Adrenal gland (tissue), 5 donors: Measurements from ENCODE around the gene ISLR.

Source experiments
- POLR2A ChIP-seq, 2 donors: fragments of 450-650 bp; IDR thresholded peaks; one replicate each; pipeline ENCODE4 v1.6.1; 2017; ENCODE audit warnings: antibody characterized with exemption in 2 of 2, mild to moderate bottlenecking in 2 of 2, moderate library complexity in 1 of 2
- TF ChIP-seq, protein P1 (sequence below), 6 experiments: fragments of 450-650 bp in 4 of 6; fragments of 200-600 bp in 2 of 6; sonication (generic) in 1 of 6; IDR thresholded peaks; 1 replicate in 5 of 6; 2 replicates in 1 of 6; pipeline versions ENCODE4 v1.5.1 to v1.8.0; 2016 to 2021; ENCODE audit warnings: antibody characterized with exemption in 6 of 6, mild to moderate bottlenecking in 2 of 6, moderate library complexity in 1 of 6
- donor health status: DM: no; HTN: no; CAD: no.

DNA sequence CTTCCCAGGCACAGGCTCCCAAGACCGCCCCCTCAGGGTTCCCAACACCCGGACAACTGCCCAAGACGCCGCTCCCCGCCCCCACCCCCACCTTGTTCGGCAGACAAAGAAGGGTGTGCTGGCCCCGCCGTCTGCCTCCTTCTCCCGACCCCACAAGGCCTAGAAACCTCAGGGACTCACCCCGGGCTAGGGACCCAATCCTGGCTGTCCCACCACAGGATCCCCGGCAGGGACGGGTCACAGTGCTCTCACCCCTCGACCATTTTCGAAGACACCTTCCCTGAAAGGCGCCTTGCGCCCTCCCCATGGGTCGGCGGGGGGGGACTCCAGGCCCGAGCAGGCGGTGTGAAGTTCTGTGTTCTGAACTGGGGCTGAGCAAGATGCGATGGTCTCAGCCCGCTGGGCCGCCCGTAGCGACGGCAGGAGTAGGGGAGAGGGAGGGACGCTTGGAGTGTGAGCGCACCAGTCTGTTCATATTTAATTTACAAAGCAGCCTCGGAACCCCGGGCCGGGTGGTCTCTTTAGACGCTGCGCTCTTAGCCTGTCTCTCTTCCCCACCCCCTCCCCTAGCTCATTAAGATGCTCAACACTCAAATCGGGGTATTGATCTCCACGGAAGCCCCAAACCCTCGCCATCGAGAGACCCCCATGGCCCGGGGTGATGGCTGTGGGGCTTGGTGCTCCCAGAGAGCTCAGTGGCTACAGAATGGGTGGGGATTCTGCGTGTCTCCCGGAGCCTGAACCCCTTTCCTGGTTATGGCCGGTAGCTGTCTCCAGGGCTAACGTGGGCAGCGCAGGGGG, 44.5 kb upstream of the ISLR start:
- TF ChIP-seq POLR2A (IDR thresholded peaks at IDR 0.05): no peak
- TF ChIP-seq, protein P1, sequence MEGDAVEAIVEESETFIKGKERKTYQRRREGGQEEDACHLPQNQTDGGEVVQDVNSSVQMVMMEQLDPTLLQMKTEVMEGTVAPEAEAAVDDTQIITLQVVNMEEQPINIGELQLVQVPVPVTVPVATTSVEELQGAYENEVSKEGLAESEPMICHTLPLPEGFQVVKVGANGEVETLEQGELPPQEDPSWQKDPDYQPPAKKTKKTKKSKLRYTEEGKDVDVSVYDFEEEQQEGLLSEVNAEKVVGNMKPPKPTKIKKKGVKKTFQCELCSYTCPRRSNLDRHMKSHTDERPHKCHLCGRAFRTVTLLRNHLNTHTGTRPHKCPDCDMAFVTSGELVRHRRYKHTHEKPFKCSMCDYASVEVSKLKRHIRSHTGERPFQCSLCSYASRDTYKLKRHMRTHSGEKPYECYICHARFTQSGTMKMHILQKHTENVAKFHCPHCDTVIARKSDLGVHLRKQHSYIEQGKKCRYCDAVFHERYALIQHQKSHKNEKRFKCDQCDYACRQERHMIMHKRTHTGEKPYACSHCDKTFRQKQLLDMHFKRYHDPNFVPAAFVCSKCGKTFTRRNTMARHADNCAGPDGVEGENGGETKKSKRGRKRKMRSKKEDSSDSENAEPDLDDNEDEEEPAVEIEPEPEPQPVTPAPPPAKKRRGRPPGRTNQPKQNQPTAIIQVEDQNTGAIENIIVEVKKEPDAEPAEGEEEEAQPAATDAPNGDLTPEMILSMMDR (IDR thresholded peaks at IDR 0.05): no peak
